GM19238 (cell line): ENCODE results near the gene AFAP1.

Experiments used
- DNase-seq: peaks from one replicate; pipeline ENCODE4 v3.0.0; 2011; ENCODE audit warnings: low spot score; ENCODE audit not compliant: insufficient read length

Gene AFAP1

GRCh38 chr4:7758476-7758875 lies 181.2 kb downstream of the AFAP1 start:
- DNase-seq = no peak

DNA sequence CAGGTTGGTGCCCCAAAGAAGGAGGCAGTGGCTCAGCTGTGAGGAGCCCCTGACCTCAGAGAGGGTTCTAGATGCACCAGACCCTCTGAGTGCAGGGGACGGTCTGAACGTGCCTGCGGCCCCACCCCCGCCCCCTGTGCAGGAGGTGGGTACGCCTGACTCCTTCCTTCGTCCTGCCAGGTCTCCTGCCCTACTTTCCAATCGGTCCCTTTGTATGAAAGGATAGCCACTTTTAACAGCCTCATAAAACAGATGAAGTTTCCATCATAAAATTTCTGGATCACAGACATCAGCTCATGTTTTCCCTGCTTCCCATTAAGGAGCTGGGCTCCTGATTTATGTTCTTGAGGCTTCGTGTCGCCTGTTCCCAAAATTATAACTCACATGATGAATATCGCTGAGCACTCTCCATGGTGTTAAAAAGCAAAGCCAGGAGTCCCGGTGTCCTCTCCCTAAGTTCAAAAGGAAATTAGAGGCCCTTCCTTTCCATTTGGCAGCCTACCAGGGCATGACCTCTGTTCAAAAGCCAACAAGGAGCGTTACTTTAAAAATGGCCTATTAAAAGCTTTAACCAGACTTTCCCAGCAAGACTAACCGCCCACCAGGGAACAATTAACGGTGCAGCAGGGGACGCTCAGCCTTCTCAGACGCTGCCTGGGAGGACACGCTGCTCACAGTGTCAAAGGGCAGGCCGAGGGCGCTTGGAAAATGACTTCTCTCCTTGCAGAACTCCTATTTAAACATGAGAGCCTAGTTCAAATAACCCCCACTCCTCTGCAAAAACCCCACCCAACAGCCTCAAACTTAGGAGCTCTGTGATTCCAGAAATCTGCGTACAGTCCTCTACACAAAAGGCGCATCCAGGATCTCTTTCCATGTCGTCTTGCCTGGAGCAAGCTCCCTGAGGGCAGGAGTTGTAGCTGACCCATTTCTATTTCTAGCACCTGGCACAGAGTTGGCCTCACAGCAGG lies 181.9 kb downstream of the AFAP1 start:
- DNase-seq = no peak

DNA sequence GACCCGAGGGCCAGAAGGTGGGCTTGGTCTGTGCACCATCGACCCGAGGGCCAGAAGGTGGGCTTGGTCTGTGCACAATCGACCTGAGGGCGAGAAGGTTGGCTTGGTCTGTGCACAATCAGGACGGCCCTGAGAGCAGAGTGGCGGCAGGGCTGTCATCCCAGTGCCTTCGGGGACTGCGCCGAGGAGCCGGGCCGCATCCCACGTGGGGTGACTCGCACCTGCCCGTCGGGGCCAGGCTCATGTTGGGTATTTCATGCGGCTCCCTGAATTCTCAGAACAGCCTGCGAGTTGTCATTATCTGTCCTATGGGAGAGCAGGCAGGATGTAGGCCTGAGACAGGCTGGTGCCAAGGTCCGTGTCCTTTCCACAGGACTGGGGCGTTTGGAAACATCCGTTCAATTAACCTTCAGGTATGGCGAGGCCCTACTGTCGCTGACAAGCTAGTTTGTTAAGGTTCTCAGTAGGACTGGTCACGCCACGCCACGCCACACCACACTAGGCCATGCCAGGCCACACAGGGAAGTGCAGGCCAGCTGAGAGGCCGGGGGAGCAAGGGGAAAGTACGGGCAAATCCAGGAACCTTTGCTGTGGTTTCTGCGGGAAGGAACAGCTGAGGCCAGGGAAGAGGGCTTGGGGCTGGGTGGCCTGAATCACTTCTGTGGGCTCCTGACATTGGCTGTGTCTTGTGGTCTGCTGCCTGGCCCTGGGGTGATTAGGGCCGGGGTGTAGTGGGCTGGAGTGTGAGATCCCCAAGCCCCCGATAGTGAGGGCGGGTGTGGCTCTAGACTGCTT lies 182.9 kb downstream of the AFAP1 start:
- no peak for DNase-seq

- no peak for DNase-seq
These were observed 183.6 kb downstream of the AFAP1 start for GRCh38 chr4:7756071-7756470.

DNA sequence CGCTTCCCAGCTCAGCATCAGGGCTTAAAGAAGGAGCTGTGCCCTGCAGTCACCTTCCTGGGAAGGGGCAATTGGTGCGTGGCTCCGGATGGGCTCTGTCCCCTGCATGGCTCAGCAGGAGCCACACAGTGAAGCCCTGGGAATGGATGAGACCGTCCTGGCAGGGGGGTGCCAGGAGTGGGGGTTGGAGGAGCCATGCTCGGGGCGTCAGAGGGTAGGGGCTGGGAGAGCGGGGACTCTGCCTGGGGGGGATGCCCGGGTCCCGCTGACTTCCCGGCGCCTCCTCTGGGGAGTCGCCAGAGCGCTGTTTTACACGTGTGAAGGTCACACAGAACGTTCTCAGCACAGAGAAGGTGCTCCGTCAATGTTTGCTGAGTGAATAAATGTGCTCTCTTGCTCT lies 184.1 kb downstream of the AFAP1 start:
- no peak for DNase-seq

DNA sequence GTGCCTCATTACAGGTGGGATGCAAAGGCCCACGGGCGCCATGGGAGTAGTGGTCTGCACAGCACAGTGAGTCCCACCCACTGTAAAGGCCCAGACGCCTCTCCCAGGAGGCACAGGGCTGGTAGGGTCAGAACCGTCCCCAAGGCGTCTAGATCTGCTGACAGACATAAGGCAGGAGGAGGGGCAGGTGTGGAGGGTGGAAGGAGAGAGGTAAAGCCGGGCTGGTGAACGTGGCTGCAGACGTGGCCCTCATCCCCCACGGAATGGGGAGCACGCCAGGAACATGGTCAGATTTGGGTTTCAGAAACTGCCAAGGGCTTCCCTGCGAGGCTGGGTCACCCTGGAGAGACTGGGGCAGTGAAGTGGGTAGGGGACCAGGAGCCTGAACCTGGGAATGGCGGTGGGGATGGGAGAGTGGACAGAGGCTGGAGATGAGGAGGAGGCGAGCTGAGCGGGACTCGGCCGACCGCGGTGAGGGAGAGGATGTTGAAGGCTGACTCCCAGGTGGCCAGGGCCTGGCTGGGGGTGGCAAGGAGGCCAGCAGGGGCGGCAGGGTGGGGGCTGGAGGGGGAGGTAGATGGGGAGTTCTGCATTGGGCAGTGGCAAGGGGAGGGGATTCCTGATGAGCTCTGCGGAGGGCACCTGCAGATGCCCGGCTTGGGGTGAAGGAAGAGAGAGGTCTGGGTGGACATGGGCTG lies 184.9 kb downstream of the AFAP1 start:
- DNase-seq = no peak

- DNase-seq = no peak
These were observed 185.7 kb downstream of the AFAP1 start for GRCh38 chr4:7753931-7754465.

DNA sequence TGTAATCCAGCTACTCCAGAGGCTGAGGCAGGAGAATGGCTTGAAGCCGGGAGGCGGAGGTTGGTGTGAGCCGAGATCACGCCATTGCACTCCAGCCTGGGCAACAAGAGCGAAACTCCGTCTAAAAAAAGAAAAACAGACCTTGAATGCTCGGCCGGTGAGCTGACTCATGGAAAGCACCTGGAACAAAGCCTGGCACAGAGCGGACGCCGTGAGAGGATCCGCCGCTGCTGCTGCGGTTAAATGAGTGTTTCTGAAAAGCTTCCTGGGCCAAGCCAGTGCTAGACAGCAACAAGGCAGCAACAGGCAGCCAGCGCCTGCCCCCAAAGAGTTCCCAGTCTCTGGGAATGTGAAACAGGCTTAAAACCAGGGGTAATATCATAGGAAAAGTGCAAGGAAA lies 186.4 kb downstream of the AFAP1 start:
- no peak for DNase-seq

GRCh38 chr4:7752649-7753048 lies 187.0 kb downstream of the AFAP1 start:
- DNase-seq = no peak

- DNase-seq = no peak
These were observed 188.7 kb downstream of the AFAP1 start for GRCh38 chr4:7750972-7751371.

DNA sequence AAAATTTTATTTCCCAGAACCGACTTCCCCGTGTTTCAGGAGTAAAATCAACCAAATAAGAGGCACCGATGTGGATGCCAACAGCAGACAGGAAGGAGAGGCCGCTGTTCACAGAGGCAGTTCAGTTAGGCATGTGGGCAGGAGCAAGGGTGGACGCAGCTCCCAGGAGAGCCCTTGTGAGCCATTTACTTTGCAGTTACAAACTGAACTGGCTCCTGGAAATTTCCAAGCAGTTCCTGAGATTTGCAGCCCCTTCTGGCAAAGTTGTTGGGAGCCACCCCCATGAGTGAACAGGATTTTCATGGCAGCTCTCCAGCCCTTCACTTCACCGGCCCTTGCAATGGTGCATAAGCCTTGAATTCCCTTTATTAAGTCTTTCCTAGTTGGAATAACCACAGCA lies 189.1 kb downstream of the AFAP1 start:
- DNase-seq = no peak

- DNase-seq = no peak
These were observed 192.1 kb downstream of the AFAP1 start for GRCh38 chr4:7747566-7747965.

- no peak for DNase-seq
These were observed 192.6 kb downstream of the AFAP1 start for GRCh38 chr4:7747062-7747385.

- DNase-seq = no peak
These were observed 193.2 kb downstream of the AFAP1 start for GRCh38 chr4:7746351-7747061.

- no peak for DNase-seq
These were observed 194.3 kb downstream of the AFAP1 start for GRCh38 chr4:7745301-7745885.

DNA sequence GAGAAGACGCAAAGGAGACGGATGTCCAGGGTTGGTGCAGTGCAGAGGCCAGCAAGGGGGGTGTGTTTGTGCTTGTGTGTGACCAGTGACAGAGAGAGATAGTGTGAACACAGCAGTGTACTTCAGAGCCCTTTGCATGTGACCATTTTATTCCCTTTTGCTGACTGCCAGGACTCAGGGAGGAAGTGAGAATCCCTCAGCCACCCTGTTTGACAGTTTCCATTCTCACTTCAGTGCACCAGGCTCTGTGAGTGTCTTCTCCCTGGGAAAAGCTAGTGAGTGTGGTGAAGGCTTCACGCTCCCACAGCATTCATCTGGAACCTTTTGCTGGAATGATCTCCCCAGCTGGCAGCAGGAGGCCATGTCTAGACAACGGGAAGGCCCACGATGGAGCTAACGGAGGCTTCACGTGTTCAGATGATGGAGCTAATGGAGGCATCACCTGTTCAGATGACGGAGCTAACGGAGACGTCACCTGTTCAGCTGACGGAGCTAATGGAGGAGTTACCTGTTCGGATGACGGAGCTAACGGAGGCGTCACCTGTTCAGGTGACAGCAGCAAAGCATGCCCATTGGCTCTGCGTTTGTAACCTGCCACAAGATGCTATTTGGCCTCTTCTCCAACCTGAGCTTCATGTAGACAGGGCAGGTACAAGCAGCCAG lies 195.4 kb downstream of the AFAP1 start:
- DNase-seq = no peak

- DNase-seq = no peak
These were observed 196.8 kb downstream of the AFAP1 start for GRCh38 chr4:7742807-7743280.

GRCh38 chr4:7741946-7742806 lies 197.5 kb downstream of the AFAP1 start:
- no peak for DNase-seq
